HG02970 (cell line): ENCODE data around the gene SEC14L1.
"Not testable (repeated sequence)": the region's sequence is repeated elsewhere in the genome, so short reads cannot be mapped to it uniquely, and the experiment has no call there.

ENCODE experiments used
- ATAC-seq: cut with Tn5 transposase; IDR thresholded peaks from one replicate; pipeline ENCODE4 v1.9.1; 2021; ENCODE audit warnings: mild to moderate bottlenecking, moderate library complexity, moderate number of reproducible peaks; ENCODE audit not compliant: unreplicated experiment, low FRiP score

The SEC14L1 gene

GRCh38 chr17:77254951-77255825 lies 114.4 kb downstream of the SEC14L1 start:
- ATAC-seq: no peak

- ATAC-seq: not testable (repeated sequence)
These were observed 115.2 kb downstream of the SEC14L1 start for GRCh38 chr17:77255970-77256369.

GRCh38 chr17:77256710-77257109 lies 115.9 kb downstream of the SEC14L1 start:
- ATAC-seq: no peak

- ATAC-seq: no peak
These were observed 116.4 kb downstream of the SEC14L1 start for GRCh38 chr17:77257169-77257568.

- ATAC-seq: no peak
These were observed 117.1 kb downstream of the SEC14L1 start for GRCh38 chr17:77257596-77258458.

- ATAC-seq: no peak
These were observed 117.9 kb downstream of the SEC14L1 start for GRCh38 chr17:77258638-77259037.

- no peak for ATAC-seq
These were observed 124.0 kb downstream of the SEC14L1 start for GRCh38 chr17:77264617-77265230.

- no peak for ATAC-seq
These were observed 125.4 kb downstream of the SEC14L1 start for GRCh38 chr17:77266213-77266612.
